H9 (cell line): ENCODE data around the gene SELENOI. TPM values are rescaled to one million over a fixed set of nuclear protein-coding genes. Genes with fewer than 3 reads are reported as not detected.

Experiments
- DNase-seq: peaks from one replicate; pipeline ENCODE4 v3.0.0-alpha.2; 2017
- H2AFZ ChIP-seq: one replicate; pipeline ENCODE4 v1.6.1; 2013; ENCODE audit warnings: mild to moderate bottlenecking, low read length, control low read depth, moderate library complexity
- H2AK5ac ChIP-seq: 2 replicates; pipeline ENCODE4 v1.6.1; 2013; ENCODE audit warnings: low read length, control low read depth, mixed read lengths; ENCODE audit not compliant: insufficient read length
- H2BK120ac ChIP-seq: one replicate; pipeline ENCODE4 v1.6.1; 2013; ENCODE audit warnings: low read depth, mild to moderate bottlenecking, low read length, control low read depth, inconsistent platforms; ENCODE audit not compliant: poor library complexity, severe bottlenecking
- H2BK12ac ChIP-seq: 2 replicates; pipeline ENCODE4 v1.6.1; 2013; ENCODE audit warnings: low read length, control low read depth, mixed read lengths, low read depth; ENCODE audit not compliant: insufficient read length
- H2BK15ac ChIP-seq: 2 replicates; pipeline ENCODE4 v1.6.1; 2013; ENCODE audit warnings: low read depth, low read length, control low read depth
- H2BK20ac ChIP-seq: one replicate; pipeline ENCODE4 v1.6.1; 2013; ENCODE audit warnings: low read depth, mild to moderate bottlenecking, low read length, control low read depth, inconsistent platforms; ENCODE audit not compliant: poor library complexity, severe bottlenecking
- H2BK5ac ChIP-seq: 2 replicates; pipeline ENCODE4 v1.6.1; 2013; ENCODE audit warnings: low read length, control low read depth, mixed read lengths; ENCODE audit not compliant: insufficient read length
- H3K14ac ChIP-seq: 2 replicates; pipeline ENCODE4 v1.6.1; 2013; ENCODE audit warnings: low read length, control low read depth; ENCODE audit not compliant: insufficient read depth
- H3K18ac ChIP-seq: 2 replicates; pipeline ENCODE4 v1.6.1; 2013; ENCODE audit warnings: low read depth, mild to moderate bottlenecking, mixed read lengths, low read length, control low read depth; ENCODE audit not compliant: insufficient read length
- H3K23ac ChIP-seq: 2 replicates; pipeline ENCODE4 v1.6.1; 2013; ENCODE audit warnings: low read length, control low read depth, mixed read lengths, low read depth; ENCODE audit not compliant: insufficient read length
- H3K23me2 ChIP-seq: 2 replicates; pipeline ENCODE4 v1.6.1; 2013; ENCODE audit warnings: low read depth, mild to moderate bottlenecking, mixed read lengths, low read length, control low read depth; ENCODE audit not compliant: insufficient read length, poor library complexity, severe bottlenecking
- H3K27ac ChIP-seq: 2 replicates; pipeline ENCODE4 v1.5.1; 2013; ENCODE audit warnings: low read length, control low read depth, mixed read lengths, low read depth; ENCODE audit not compliant: insufficient read length
- H3K27me3 ChIP-seq: 2 replicates; pipeline ENCODE4 v1.6.1; 2013; ENCODE audit warnings: low read length, control low read depth, inconsistent platforms; ENCODE audit not compliant: insufficient read depth
- H3K4ac ChIP-seq: 2 replicates; pipeline ENCODE4 v1.6.1; 2013; ENCODE audit warnings: low read depth, mild to moderate bottlenecking, control low read depth, inconsistent platforms, low read length, moderate library complexity
- H3K4me1 ChIP-seq: 2 replicates; pipeline ENCODE4 v1.6.1; 2013; ENCODE audit warnings: low read length, control low read depth, inconsistent platforms; ENCODE audit not compliant: insufficient read depth
- H3K4me2 ChIP-seq: 2 replicates; pipeline ENCODE4 v1.6.1; 2013; ENCODE audit warnings: low read length, control low read depth, mixed read lengths; ENCODE audit not compliant: insufficient read length, insufficient read depth
- H3K56ac ChIP-seq: 2 replicates; pipeline ENCODE4 v1.6.1; 2013; ENCODE audit warnings: low read depth, mild to moderate bottlenecking, mixed read lengths, low read length, control low read depth; ENCODE audit not compliant: insufficient read length
- H3K79me1 ChIP-seq: 2 replicates; pipeline ENCODE4 v1.6.1; 2013; ENCODE audit warnings: low read depth, mild to moderate bottlenecking, moderate library complexity, low read length, control low read depth, inconsistent platforms; ENCODE audit not compliant: insufficient read depth, poor library complexity, severe bottlenecking
- H3K79me2 ChIP-seq: 2 replicates; pipeline ENCODE4 v1.6.1; 2013; ENCODE audit warnings: low read length, control low read depth, inconsistent platforms; ENCODE audit not compliant: insufficient read depth
- H3K9ac ChIP-seq: 2 replicates; pipeline ENCODE4 v1.6.1; 2013; ENCODE audit warnings: low read length, control low read depth, mixed read lengths; ENCODE audit not compliant: insufficient read length; ENCODE audit errors: extremely low read depth
- H3K9me3 ChIP-seq: one replicate; pipeline ENCODE4 v1.6.1; 2013; ENCODE audit warnings: low read depth, low read length, inconsistent platforms; ENCODE audit not compliant: control insufficient read depth
- H3T11ph ChIP-seq: one replicate; pipeline ENCODE4 v1.6.1; 2013; ENCODE audit warnings: mild to moderate bottlenecking, low read length, control low read depth, inconsistent platforms
- H4K20me1 ChIP-seq: one replicate; pipeline ENCODE4 v1.6.1; 2013; ENCODE audit not compliant: control insufficient read depth, insufficient read length, insufficient read depth
- H4K5ac ChIP-seq: 2 replicates; pipeline ENCODE4 v1.6.1; 2013; ENCODE audit warnings: low read depth, mild to moderate bottlenecking, mixed read lengths, low read length, control low read depth; ENCODE audit not compliant: insufficient read length
- H4K8ac ChIP-seq: replicated peaks from 2 replicates; pipeline ENCODE4 v1.6.1; 2013; ENCODE audit warnings: low read length, control low read depth, mixed read lengths, low read depth; ENCODE audit not compliant: insufficient read length
- H4K91ac ChIP-seq: 2 replicates; pipeline ENCODE4 v1.6.1; 2013; ENCODE audit warnings: low read depth, mild to moderate bottlenecking, moderate library complexity, mixed read lengths, low read length, control low read depth; ENCODE audit not compliant: insufficient read length
- H3K27ac Mint-ChIP-seq, 3 experiments: 2 replicates in 2 of 3; 3 replicates in 1 of 3; pipeline ENCODE4 v1.8.0; 2020 to 2021; ENCODE audit warnings: mixed read lengths in 3 of 3, mild to moderate bottlenecking in 1 of 3, moderate library complexity in 1 of 3
- H3K27me3 Mint-ChIP-seq: 2 replicates; pipeline ENCODE4 v1.8.0; 2021; ENCODE audit warnings: low read depth, mild to moderate bottlenecking, moderate library complexity, mixed read lengths
- H3K36me3 Mint-ChIP-seq, 3 experiments: 2 replicates in 2 of 3; 3 replicates in 1 of 3; pipeline ENCODE4 v1.8.0; 2020 to 2021; ENCODE audit warnings: low read depth in 3 of 3, mixed read lengths in 3 of 3; ENCODE audit not compliant: insufficient read depth in 1 of 3
- H3K4me1 Mint-ChIP-seq, 2 experiments: 2 replicates each; pipeline ENCODE4 v1.8.0; 2020; ENCODE audit warnings: mixed read lengths in 2 of 2
- H3K4me3 Mint-ChIP-seq, 2 experiments: 2 replicates in 1 of 2; 3 replicates in 1 of 2; pipeline ENCODE4 v1.8.0; 2020 to 2021; ENCODE audit warnings: mild to moderate bottlenecking in 2 of 2, mixed read lengths in 2 of 2, moderate library complexity in 1 of 2
- H3K9me3 Mint-ChIP-seq, 2 experiments: 2 replicates in 1 of 2; 3 replicates in 1 of 2; pipeline ENCODE4 v1.8.0; 2020; ENCODE audit warnings: mild to moderate bottlenecking in 2 of 2, mixed read lengths in 2 of 2, moderate library complexity in 1 of 2
- CTCF ChIP-seq: fragments of 200-600 bp; sonication (generic); conservative IDR thresholded peaks from 3 replicates; pipeline ENCODE4 v1.8.0; 2021; ENCODE audit warnings: antibody characterized with exemption, mild to moderate bottlenecking
- WGBS: extraction: QIAGEN DNeasy Blood & Tissue Kit; methylation state at CpG from one replicate; pipeline ENCODE4 v1.1.7; 2013; ENCODE audit warnings: missing lambda C conversion rate, low lambda C conversion rate, mixed read lengths; ENCODE audit not compliant: insufficient read length; ENCODE audit errors: extremely low coverage; 5-methylcytosine and 5-hydroxymethylcytosine counted together
- total RNA-seq: library from RNA; stranded (reverse); gene quantifications from 2 replicates; pipeline ENCODE4 v1.2.1, GENCODE V29; 2021

Gene SELENOI
- total RNA-seq, 1 experiment from 2014 or later = 41.9 TPM

- H4K91ac ChIP-seq = no peak overlapping the region
- no peaks in the 10 kb centered on the region for H3K9me3 ChIP-seq
- H3K9ac ChIP-seq = no peak overlapping the region
- H3K79me1 ChIP-seq = no peaks in the 10 kb centered on the region
- H3K23me2 ChIP-seq = peaks cover 3% of the 10 kb centered on the region
- no peaks in the 10 kb centered on the region for H3K27me3 ChIP-seq
- no peak overlapping the region for H3T11ph ChIP-seq
- no peak overlapping the region for H3K4me3 Mint-ChIP-seq
- no peak overlapping the region for H2AK5ac ChIP-seq
- no peak overlapping the region; a peak in 1 of 7 replicates for H3K27ac Mint-ChIP-seq
- no peak overlapping the region for H4K5ac ChIP-seq
- H3K4me2 ChIP-seq = no peak overlapping the region
- no peak overlapping the region for H2BK120ac ChIP-seq
- H3K56ac ChIP-seq = no peak overlapping the region
- no peaks in the 10 kb centered on the region for H3K9me3 Mint-ChIP-seq
- no peak for DNase-seq
- H3K23ac ChIP-seq = no peak overlapping the region
- H2BK5ac ChIP-seq = no peak overlapping the region
- H3K27me3 Mint-ChIP-seq = peaks cover 3% of the 10 kb centered on the region; the same call in 1 of the 2 replicates
- H2BK12ac ChIP-seq = no peak overlapping the region
- H2BK15ac ChIP-seq = no peak overlapping the region
- peaks cover 0 to 6% of the 10 kb centered on the region in 2 experiments; a peak in 1 of 4 replicates for H3K4me1 Mint-ChIP-seq
- no peak overlapping the region for H3K18ac ChIP-seq
- WGBS = no CpG with 5 or more reads among the region's 2 CpGs
- H2BK20ac ChIP-seq = no peak overlapping the region
- no peak overlapping the region for H3K4ac ChIP-seq
- H4K20me1 ChIP-seq = no peaks in the 10 kb centered on the region
- H3K36me3 Mint-ChIP-seq = no peaks in the 10 kb centered on the region
- H3K27ac ChIP-seq = no peak overlapping the region
- H3K79me2 ChIP-seq = no peaks in the 10 kb centered on the region
- H3K14ac ChIP-seq = no peak overlapping the region
- no peak overlapping the region for H4K8ac ChIP-seq
- H2AFZ ChIP-seq = no peak overlapping the region
- 0 out of 2 replicates have a peak, but pooled peaks cover 1% of the 10 kb centered on the region for H3K4me1 ChIP-seq
- no peak for TF ChIP-seq CTCF
These were observed 89.2 kb downstream of the SELENOI start for GRCh38 chr2:26435106-26435505.
